ENCODE results near the gene OTOG.
A peak's percentile ranks its signal among the peaks of the same experiment; 100 is the strongest.

The OTOG gene

DNA sequence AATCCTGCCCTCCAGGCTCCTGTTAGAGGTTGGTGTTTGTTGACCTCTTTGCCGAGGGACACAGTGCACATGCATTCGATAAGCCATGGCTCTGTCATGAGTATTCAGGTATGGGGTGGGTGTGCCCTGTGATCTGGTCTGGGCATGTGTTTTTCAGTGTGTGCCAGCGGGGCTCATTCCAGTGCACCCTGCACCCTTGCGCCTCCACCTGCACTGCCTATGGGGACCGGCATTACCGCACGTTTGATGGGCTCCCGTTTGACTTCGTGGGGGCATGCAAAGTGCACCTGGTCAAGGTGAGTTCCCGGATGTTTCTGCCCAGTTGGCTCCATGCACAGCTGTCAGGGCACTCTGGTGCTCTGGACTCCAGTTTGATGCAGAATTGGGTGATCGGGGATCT lies 44.2 kb downstream of the OTOG start:
- no peak for DNase-seq

DNA sequence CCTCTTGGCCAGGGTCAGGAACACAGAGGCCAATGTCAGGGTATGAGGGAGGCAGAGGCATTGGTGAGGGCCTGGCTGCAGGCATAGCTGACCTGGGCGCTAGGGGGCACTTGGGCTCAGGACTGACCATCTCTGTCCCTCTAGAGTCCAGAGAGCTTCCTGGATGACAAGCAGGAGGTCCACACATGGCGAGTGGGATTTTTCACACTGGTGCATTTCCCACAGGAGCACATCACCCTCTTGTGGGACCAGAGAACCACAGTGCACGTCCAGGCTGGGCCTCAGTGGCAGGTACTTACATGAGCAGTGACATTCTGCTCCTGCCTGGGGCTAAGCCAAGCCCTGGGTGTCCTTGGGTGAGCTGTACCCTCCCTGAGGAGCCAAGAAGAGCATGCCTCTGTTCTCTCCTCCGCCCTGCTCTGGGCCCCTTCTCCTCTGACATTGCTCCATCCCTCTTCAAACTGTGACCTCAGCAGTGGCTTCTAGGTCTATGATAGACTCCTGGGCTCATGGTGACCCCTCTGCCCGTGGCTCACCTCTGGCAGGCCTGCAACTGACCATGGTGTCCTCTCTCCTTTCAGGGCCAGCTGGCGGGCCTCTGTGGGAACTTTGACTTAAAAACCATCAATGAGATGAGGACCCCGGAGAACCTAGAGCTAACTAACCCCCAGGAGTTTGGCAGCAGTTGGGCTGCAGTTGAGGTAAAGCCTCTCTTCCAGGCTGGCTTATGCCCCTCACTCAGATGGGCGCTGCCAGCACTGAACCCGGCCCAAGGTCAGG lies 46.6 kb downstream of the OTOG start:
- DNase-seq: no peak

DNA sequence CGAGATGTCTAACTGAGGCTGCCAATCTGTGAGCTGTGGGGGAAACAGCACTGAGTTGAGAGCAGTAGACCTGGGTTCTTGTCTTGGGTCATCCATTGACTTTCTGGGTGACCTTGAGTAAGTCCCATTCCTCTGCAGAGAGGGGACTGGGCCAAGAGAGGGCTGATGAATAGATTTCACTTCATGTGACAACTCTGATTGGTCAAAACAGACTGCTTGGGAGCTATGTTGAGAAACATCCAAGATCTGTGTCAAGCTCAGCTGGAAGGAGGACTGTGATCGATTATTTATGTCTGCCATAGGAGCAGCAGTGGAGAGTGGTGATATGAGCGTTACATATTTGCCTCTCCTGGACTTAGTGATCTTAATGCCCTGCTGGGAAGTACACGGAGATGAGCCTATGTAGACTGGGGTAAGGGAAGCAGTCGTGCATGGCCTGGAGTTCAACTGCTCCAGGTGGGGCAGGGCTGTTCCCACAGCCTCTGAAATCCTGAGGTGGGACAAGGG lies 47.7 kb downstream of the OTOG start:
- no peak for DNase-seq

DNA sequence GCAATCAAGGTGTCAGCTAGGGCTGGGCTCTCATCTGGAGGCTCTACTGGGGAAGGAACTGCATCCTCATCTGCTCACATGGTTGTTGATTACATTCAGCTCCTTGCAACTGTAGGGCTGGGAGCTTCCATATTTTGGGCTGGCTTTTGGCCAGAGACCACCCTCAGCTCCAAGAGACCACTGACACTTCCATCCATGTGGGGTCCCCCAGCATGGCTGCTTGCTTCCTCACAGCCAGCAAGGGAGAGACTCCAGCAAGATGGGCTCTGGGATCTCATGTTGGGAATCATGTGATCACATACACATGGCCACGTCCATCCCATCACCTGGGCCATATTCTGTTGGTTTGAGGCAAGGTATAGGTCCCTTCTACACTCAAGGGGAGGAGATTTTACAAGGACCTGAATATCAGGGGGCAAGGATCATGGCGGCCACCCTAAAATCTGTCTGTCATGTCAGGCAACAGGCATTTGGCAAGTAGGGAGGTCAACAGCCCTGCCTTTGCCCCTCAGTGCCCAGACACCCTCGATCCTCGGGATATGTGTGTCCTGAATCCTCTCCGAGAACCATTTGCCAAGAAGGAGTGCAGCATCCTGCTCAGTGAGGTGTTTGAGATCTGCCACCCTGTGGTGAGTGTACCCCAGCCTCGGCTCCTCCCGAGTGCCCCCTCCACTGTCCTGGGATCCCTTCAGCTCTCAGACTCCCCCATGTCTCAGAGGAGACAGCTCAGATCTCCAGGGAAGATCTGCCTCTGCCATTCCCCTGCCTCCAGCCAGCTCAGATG lies 48.7 kb downstream of the OTOG start:
- no peak for DNase-seq

GRCh38 chr11:17596310-17596669 lies 49.2 kb downstream of the OTOG start:
- no peak for DNase-seq

GRCh38 chr11:17596711-17597110 lies 49.7 kb downstream of the OTOG start:
- DNase-seq: no peak

- DNase-seq: no peak
These were observed 50.7 kb downstream of the OTOG start for GRCh38 chr11:17597770-17598169.

DNA sequence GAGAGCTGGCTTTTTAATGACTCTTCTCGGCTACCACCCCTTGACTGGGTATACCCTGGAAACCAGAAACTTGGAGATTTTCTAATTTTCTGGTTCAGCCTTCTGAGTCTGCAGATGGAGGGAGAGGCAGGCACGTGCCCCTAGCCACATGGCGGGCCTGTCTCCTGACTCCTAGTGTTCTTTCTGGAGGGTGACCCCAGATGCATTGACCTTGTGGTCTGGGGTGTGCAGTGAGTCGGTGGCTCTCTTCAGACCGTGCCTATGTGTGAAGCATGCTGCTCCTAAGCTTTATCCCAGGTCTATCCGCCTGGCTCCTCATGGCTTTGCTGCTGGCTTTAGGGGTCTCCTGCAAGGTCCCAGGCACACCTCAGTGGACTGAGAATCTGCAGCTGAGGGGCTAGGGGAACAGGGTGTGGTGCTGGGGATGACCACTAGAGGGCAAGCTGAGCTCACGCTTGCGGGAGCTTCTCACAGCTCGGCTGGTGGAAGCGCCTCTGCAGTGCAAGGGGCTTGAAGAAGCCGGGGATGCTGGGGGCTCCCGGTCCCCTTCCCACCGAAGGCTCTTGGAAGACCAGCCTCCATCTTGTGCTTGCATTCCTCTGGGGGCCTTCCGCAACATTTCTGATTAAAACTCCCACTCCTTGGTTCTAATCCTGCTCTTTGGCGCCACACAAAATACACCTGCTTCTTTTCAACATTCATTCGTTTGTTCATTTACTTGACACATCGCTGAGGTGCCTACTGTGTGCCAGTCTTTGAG lies 51.8 kb downstream of the OTOG start:
- peak; percentile 20 to 81 for DNase-seq

GRCh38 chr11:17599460-17599925 lies 52.4 kb downstream of the OTOG start:
- DNase-seq: no peak

GRCh38 chr11:17600316-17601255 lies 53.5 kb downstream of the OTOG start:
- no peak for DNase-seq

GRCh38 chr11:17601256-17601671 lies 54.2 kb downstream of the OTOG start:
- DNase-seq: no peak

DNA sequence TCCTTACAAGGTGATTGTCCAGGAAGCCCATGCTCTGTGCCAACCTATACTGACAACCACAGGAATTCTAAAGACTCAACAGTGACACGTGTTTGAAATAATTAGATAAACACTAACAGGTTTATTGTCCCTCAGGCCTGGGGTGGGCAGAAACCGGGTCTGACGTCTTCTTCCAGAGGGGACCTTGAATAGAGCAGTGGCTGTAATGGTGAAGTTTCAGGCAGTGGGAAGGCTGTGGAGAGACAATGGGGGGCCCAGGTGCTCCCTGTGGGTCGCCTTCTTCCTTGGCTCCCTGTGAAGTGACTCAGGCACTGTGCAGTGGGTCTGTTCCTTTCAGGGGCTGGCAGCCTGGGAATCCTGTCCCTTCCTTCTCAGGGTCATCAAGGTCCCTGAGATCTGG lies 54.6 kb downstream of the OTOG start:
- DNase-seq: no peak

DNA sequence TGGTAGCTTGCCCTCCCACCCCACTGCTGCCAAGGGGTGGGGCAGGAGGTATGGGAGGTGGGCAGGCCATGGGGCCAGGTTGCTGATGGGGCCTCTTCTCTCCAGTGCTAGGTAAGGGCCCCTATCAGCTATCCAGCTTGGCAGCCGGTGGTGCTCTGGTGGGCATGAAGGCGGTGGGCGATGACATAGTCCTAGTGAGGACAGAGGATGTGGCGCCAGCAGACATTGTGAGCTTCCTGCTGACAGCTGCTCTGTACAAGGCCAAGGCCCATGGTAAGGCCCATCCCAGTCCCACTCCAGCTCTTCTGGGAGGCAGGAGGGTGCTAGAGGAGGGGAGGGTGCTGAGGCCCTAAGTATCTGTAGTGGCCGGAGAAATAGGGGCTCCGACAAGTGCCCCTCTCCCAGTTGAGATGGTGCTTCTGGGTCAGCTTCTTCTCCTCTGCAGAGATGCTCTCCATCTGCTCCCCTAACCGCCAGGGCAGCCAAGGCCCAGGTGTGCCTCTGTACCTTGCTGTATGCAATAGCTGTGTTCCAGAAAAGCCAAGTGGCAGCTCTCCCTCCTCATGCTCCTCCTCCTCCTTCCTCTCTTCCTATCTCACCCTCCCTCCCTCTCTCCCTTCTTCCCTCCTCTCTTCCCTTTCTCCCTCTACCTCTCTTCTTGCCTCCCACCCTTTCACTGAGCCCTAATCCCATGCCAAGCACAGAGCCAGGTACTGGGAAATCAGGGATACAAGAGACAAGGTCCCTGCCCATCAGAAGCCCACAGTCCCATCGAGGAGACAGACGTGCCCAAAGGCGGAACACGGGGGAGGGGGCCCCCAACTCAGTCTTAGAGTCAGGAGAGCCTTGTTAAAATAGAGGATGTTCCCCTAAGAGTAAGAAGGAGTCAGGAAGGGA lies 55.3 kb downstream of the OTOG start:
- DNase-seq: no peak

DNA sequence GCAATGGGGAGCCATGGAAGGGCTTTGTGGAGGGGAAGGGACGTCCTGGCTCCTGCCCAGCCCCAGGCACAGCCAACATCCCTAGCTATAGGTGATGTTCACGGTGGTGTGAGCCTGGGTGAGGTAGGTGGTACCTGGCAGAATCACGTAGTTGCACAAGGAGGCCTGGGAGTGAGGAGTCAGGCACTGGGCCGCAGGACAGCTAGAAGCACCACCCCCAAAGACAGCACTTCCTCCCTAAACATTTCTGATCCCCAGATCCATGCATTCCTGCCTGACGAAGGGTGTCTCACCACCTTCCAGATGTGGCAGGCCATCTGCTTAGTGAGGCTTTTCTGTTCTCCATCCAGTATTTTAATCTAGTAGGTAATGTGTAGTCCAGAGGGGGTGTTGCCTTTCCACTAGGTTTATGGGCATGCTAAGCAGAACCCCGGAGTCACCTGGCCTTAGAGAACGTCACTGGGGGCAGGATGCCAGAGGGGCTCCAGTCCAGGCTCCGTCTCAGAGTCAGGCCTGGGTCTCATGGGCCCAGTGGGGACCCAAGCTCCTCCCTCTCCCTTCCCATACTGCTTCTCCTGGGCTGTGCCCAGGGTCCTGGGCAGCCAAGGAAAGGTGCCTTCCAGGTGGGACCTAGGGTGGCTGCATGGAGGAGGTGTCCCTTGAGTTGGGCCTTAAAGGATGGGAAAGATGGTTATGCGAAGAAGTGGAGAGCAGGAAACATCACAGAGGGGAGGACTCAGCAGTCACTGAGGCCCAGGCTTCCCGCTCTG lies 56.2 kb downstream of the OTOG start:
- no peak for DNase-seq

- no peak for DNase-seq
These were observed 57.3 kb downstream of the OTOG start for GRCh38 chr11:17604201-17604914.

DNA sequence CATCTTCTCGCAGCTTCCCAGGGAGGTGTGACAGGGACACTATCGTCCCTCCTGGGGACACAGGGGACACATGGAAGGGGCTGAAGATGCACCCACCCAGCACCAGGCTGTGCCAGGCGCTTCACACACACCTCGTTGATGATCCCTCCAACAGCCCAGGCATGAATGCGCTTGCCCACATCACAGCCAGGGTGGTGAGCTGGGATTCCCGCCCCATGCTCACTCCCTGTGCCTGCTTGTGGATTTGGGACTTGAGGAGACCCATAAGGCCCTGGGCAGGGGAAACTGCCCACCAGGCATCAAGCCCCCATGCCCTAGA lies 57.8 kb downstream of the OTOG start:
- DNase-seq: no peak

DNA sequence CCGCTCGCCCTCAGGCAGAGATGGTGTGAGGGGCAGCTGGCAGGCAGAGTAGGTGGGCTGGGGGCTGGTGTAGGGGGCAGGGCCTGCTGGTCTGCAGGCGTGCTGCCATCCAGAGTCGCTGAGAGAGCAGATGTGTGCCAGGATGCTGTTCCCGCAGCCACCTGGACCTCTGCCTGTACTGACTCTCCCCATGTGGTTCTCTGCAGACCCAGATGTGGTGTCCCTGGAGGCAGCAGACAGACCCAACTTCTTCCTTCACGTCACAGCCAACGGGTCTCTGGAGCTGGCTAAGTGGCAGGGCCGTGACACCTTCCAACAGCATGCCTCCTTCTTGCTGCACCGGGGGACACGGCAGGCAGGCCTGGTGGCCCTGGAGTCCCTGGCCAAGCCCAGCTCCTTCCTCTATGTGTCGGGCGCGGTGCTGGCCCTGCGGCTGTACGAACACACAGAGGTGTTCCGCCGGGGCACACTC lies 58.6 kb downstream of the OTOG start:
- DNase-seq: no peak

DNA sequence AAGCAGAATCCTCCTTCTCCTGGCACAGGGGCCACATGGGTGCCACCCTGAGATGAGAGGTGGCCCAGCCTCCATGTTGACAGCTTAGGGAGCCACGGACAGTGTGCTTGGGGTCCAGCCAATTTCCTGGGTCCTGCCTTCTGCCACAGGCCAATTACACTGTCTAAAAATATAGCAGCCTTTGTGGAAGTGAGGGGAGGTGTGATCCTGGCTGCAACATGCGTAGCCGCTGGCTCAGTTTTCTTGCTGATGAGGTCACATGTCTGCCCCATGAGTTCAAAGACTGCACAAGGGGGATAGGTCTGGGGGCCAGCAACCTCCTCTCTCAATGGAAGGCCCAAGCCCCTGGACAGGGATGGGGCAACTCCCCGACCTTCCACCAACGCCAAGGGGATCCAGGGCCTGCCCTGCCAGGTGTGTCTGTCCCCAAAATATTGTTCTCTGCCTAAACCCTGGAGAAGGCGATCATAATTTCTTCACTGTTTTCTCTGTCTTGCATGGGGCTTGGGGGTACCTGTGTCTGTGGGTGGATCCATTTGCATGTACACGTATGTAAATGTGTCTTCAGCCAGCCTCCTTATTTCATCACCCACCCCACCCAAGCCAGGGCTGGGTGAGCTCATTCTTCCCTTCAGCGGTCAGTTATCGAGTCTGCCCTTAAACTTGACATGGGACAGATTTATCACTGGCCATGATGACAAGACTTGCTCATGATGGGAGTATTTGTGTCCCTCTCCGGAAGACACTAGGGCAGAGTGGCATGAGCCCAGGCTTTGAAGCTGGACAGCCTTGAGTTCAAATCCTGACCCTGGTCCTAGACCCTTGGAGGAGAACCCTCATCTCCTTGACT lies 59.4 kb downstream of the OTOG start:
- DNase-seq: no peak

- DNase-seq: no peak
These were observed 60.0 kb downstream of the OTOG start for GRCh38 chr11:17607083-17607429.

Data from inflammatory macrophage treated with lipopolysaccharide for 1 hour (primary cell).